Spinal cord (tissue), 10 donors: ENCODE results near the gene FBXO31. TPM values are rescaled to one million over a fixed set of nuclear protein-coding genes. Genes with fewer than 3 reads are reported as not detected.

Source experiments
- DNase-seq, 6 donors: peaks; one replicate each; pipeline versions ENCODE4 v3.0.0 to v3.0.0-alpha.2; 2013 to 2015; ENCODE audit warnings: low spot score in 6 of 6, low read depth in 4 of 6
- H3K27ac ChIP-seq: one replicate; pipeline ENCODE4 v1.5.1; 2013; ENCODE audit warnings: low read depth, low read length, control low read depth
- H3K27me3 ChIP-seq: one replicate; pipeline ENCODE4 v1.6.1; 2013; ENCODE audit warnings: low read length; ENCODE audit not compliant: control insufficient read depth, insufficient read depth
- H3K36me3 ChIP-seq: one replicate; pipeline ENCODE4 v1.6.1; 2013; ENCODE audit warnings: low read length; ENCODE audit not compliant: control insufficient read depth, insufficient read depth
- H3K4me1 ChIP-seq: one replicate; pipeline ENCODE4 v1.6.1; 2013; ENCODE audit warnings: low read length; ENCODE audit not compliant: control insufficient read depth, insufficient read depth
- H3K4me3 ChIP-seq: one replicate; pipeline ENCODE4 v1.5.1; 2013; ENCODE audit warnings: low read depth, low read length, control low read depth
- H3K9me3 ChIP-seq: one replicate; pipeline ENCODE4 v1.6.1; 2013; ENCODE audit warnings: low read length; ENCODE audit not compliant: control insufficient read depth, insufficient read depth
- WGBS: methylation state at CpG from one replicate; pipeline ENCODE4 v1.1.5; 2013; ENCODE audit warnings: missing lambda C conversion rate; ENCODE audit not compliant: insufficient coverage; 5-methylcytosine and 5-hydroxymethylcytosine counted together
- polyA plus RNA-seq, 2 donors: library from polyadenylated mRNA; unstranded; fragments of 120-200 nt; gene quantifications; one replicate each; pipeline ENCODE4 v1.2.1, GENCODE V29; 2013; ENCODE audit not compliant: insufficient read length in 2 of 2
- total RNA-seq, 2 donors: library from RNA; depleted of rRNA in 1 of 2; stranded (reverse); fragments of 120-200 nt in 1 of 2; fragments of >200 nt in 1 of 2; gene quantifications; one replicate each; pipeline versions ENCODE4 v1.2.3 to v1.2.4, GENCODE V29; 2013 to 2014
- donor health status: healthy.

The FBXO31 gene
- total and polyA plus RNA-seq, 4 donors, result 21.0 to 48.6 (median 41.0) TPM

GRCh38 chr16:87338155-87338765, 45.3 kb downstream of the FBXO31 start:
- H3K27ac ChIP-seq, result no peak overlapping the region
- no peaks in the 10 kb centered on the region for H3K9me3 ChIP-seq
- no peak overlapping the region for H3K4me3 ChIP-seq
- WGBS, result 96% methylated on average over 15 of the region's 18 CpGs
- H3K27me3 ChIP-seq, result no peaks in the 10 kb centered on the region
- DNase-seq, result no peak
- H3K36me3 ChIP-seq, result peaks cover 76% of the 10 kb centered on the region
- peaks cover 28% of the 10 kb centered on the region for H3K4me1 ChIP-seq

- H3K4me3 ChIP-seq, result no peak overlapping the region
- peaks cover 33% of the 10 kb centered on the region for H3K4me1 ChIP-seq
- peaks cover 75% of the 10 kb centered on the region for H3K36me3 ChIP-seq
- no peaks in the 10 kb centered on the region for H3K27me3 ChIP-seq
- no peak overlapping the region for H3K27ac ChIP-seq
- no peak for DNase-seq
- H3K9me3 ChIP-seq, result no peaks in the 10 kb centered on the region
- 82% methylated on average over 12 of the region's 16 CpGs for WGBS
Observed at GRCh38 chr16:87337262-87337771, 46.3 kb downstream of the FBXO31 start.

GRCh38 chr16:87336434-87337240, 46.9 kb downstream of the FBXO31 start:
- no peak overlapping the region for H3K4me3 ChIP-seq
- H3K27me3 ChIP-seq, result no peaks in the 10 kb centered on the region
- peaks cover 33% of the 10 kb centered on the region for H3K4me1 ChIP-seq
- no peak for DNase-seq
- peaks cover 75% of the 10 kb centered on the region for H3K36me3 ChIP-seq
- H3K9me3 ChIP-seq, result no peaks in the 10 kb centered on the region
- WGBS, result 91% methylated on average over 11 of the region's 19 CpGs
- H3K27ac ChIP-seq, result no peak overlapping the region

- Histone ChIP-seq H3K36me3 (peaks cover 77% of the 10 kb centered on the region), H3K4me3 (no peak overlapping the region), H3K27me3 (no peaks in the 10 kb centered on the region), H3K27ac (no peak overlapping the region), H3K9me3 (no peaks in the 10 kb centered on the region), H3K4me1 (peaks cover 37% of the 10 kb centered on the region)
- DNase-seq, result no peak
- WGBS, result 78% methylated on average over 14 of the region's 19 CpGs
Observed at GRCh38 chr16:87335625-87336433, 47.7 kb downstream of the FBXO31 start.

- peak in 3 of 6 donors; percentile 9 to 71 (median 45) for DNase-seq
- no peaks in the 10 kb centered on the region for H3K9me3 ChIP-seq
- H3K4me3 ChIP-seq, result no peak overlapping the region
- no peaks in the 10 kb centered on the region for H3K27me3 ChIP-seq
- peaks cover 80% of the 10 kb centered on the region for H3K36me3 ChIP-seq
- 86% methylated on average over 28 of the region's 29 CpGs for WGBS
- peaks cover 37% of the 10 kb centered on the region for H3K4me1 ChIP-seq
- peak overlapping the region; percentile 37 for H3K27ac ChIP-seq
Observed at GRCh38 chr16:87334651-87335624, 48.6 kb downstream of the FBXO31 start.

GRCh38 chr16:87333581-87334331, 49.8 kb downstream of the FBXO31 start:
- no peak overlapping the region for H3K27ac ChIP-seq
- 94% methylated on average over 30 of the region's 41 CpGs for WGBS
- H3K4me1 ChIP-seq, result peaks cover 41% of the 10 kb centered on the region
- no peak overlapping the region for H3K4me3 ChIP-seq
- H3K36me3 ChIP-seq, result peaks cover 83% of the 10 kb centered on the region
- no peaks in the 10 kb centered on the region for H3K27me3 ChIP-seq
- DNase-seq, result no peak
- H3K9me3 ChIP-seq, result no peaks in the 10 kb centered on the region

- no peaks in the 10 kb centered on the region for H3K9me3 ChIP-seq
- peaks cover 85% of the 10 kb centered on the region for H3K36me3 ChIP-seq
- peaks cover 41% of the 10 kb centered on the region for H3K4me1 ChIP-seq
- no peak for DNase-seq
- WGBS, result 88% methylated on average over 15 of the region's 15 CpGs
- H3K27me3 ChIP-seq, result no peaks in the 10 kb centered on the region
- H3K4me3 ChIP-seq, result no peak overlapping the region
- H3K27ac ChIP-seq, result no peak overlapping the region
Observed at GRCh38 chr16:87333101-87333500, 50.5 kb downstream of the FBXO31 start.

GRCh38 chr16:87332150-87332549, 51.4 kb downstream of the FBXO31 start:
- DNase-seq, result no peak
- 90% methylated on average over 8 of the region's 10 CpGs for WGBS
- Histone ChIP-seq H3K4me1 (peaks cover 41% of the 10 kb centered on the region), H3K4me3 (no peak overlapping the region), H3K27me3 (no peaks in the 10 kb centered on the region), H3K36me3 (peaks cover 92% of the 10 kb centered on the region), H3K9me3 (no peaks in the 10 kb centered on the region), H3K27ac (no peak overlapping the region)
